Mesenteric fat pad (tissue), 1 donor: ENCODE results near the gene HSFY2. TPM values are rescaled to one million over a fixed set of nuclear protein-coding genes. Genes with fewer than 3 reads are reported as not detected.
"Not testable (repeated sequence)": the region's sequence is repeated elsewhere in the genome, so short reads cannot be mapped to it uniquely, and the experiment has no call there.

Experiments
- DNase-seq: peaks from one replicate; pipeline ENCODE4 v3.0.0-alpha.2; 2020; ENCODE audit warnings: low spot score
- long read RNA-seq: library from polyadenylated mRNA; unstranded; transcript quantifications from one replicate; pipeline ENCODE4 v2.0.0, GENCODE V29; 2020
- total RNA-seq: library from RNA; stranded (reverse); fragmentation: NEBNext Ultra II Directional; extraction: Animal tissue kit (Norgen Biotek cat#: 25700); gene quantifications from one replicate; pipeline ENCODE4 v1.2.1, GENCODE V29; 2021
- donor health status: DM: yes; HTN: yes; CAD: no.

Gene HSFY2
- not detected for total RNA-seq
- long read RNA-seq = 0 reads

- DNase-seq = not testable (repeated sequence)
Observed at GRCh38 chrY:18773635-18774034, at the start of gene HSFY2. TSS of gene HSFY2 (minus strand) at chrY:18773735. CDS start at chrY:18773618, 117 bp downstream.

DNA sequence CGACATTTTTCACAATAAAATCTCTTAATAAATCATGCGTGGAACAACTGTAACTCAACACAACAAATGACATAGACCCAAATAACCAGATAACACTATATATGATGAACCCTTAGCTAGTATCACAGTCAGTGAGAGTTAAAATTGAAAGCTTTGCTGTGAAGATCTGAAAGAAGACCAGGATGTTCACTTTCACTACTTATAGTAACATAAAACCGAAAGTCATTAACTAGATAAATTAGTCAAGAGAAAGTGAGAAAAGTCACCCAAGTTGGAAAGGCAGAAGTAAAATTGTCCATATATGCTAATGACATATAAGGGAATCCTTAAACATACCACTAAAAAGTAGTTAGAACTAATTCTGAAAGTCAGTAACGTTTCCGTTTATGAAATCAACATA lies 42.2 kb upstream of the HSFY2 start:
- not testable (repeated sequence) for DNase-seq

- not testable (repeated sequence) for DNase-seq
Observed at GRCh38 chrY:18788757-18789406, 15.3 kb upstream of the HSFY2 start.

DNA sequence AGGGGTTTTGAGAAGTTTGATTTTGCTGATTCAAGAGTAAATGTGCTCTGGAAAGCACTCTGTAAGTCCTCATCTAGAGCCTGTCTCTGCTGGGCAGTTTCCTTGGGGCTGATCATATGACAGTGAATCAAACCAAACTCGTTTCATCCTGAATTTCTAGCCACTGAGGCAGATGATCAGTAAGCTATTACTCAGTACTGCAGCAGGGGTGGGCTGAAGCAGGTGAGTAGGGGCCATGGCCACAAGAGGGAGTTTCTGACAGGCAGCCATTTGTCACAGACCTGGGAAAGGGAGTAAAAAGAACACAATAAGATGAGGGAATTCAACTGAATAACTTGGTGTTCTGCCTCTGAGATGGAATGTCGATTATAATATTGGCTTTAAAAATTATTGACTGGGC lies 19.5 kb downstream of the HSFY2 start:
- DNase-seq = not testable (repeated sequence)

DNA sequence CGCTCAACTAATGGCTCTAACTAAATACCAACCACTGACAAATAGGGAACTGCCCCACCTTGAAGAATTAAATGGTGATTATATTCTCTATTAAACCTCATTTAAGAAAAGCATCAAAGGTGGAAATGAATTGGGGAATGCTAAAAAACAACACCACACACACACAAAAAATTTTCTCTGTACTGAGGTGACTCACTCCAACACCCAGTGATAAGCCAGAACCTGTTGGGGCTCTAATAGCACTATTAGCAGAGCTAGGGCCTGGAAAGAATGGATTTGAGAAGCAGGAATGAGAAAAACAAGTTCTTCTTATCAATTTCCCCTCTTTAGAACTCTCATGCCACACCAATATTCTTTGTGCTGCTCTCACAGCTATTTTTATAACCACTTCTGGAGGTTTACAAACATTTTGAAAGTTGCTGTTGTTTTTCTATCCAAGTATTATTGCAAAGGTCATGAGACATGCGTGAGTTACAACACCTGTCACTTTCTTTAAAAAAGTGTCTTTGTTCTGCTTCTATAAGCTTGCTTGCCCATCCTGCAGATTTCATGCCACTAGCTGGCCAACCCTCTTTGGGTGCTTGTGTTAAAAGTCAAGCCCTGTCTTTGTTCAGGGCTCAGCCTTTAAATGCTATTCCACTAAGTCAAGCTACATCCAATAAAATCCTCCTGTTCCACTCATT lies 20.3 kb downstream of the HSFY2 start:
- DNase-seq = not testable (repeated sequence)

GRCh38 chrY:18723714-18724113 lies 49.8 kb downstream of the HSFY2 start:
- not testable (repeated sequence) for DNase-seq

Other genes starting within 250 kb of the HSFY2 start
- gene HSFY1, start 227.0 kb downstream of the HSFY2 start, total RNA-seq = not detected